ENCODE results near the gene RPL37A. TPM values are rescaled to one million over a fixed set of nuclear protein-coding genes. Genes with fewer than 3 reads are reported as not detected.
A peak's percentile ranks its signal among the peaks of the same experiment; 100 is the strongest.

The RPL37A gene
- 1,000 to 10,000 TPM; 2,088 to 2,348 TPM for total RNA-seq

DNA sequence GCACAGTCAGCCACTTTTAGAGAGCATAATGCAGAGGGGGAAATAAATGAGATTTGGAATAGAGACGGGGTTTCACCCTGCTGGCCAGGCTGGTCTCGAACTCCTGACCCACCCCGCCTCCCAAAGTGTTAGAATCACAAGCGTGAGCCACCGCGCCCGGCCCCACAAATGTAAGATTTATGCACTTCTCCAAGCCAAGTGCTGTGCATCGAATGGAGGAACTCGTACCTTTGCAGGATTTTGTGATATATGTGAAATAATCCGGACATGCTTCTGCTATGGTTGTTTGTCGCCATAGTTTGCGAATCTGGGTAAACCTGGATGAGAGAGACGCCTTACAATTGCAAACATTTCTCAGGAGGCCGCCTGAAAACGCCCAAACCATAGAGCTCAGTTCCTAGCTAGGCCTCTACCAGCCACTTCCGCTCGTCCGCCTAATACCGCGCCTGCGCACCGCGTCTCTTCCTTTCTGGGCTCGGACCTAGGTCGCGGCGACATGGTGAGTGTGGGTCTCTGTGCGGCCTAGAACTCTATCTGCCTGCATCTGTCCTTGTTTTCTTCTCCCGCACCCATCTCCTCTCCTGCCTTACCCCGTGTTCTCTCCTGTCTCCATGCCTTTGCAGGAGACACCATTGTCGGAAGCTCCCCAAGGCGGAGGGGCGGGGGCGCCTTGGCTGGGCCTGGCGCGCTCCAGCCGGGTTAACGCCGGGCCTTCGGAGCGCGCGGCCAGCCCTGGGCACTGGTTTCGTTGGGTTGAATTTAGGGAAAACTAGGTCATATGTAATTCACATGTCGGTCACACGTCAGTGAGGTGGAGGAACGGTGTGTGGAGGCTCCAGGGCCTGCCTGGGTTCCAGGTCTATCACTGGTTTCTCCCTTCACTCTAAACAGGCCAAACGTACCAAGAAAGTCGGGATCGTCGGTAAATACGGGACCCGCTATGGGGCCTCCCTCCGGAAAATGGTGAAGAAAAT, at the start of gene RPL37A:
TSS of gene RPL37A (plus strand) at position 466 of the 974 bp plus-strand sequence. CDS start at position 497, 31 bp downstream.
- peak within 1 kb of the TSS; percentile 94 for H3K27ac Mint-ChIP-seq
- CTCF ChIA-PET: interaction anchor here (0.7 to 1.5 kb wide), 6 partner anchors 8 to 466 kb away, joined by 3 to 5 read pairs (median 4); no protein-coding TSS in a partner anchor
- peak within 1 kb of the TSS; percentile 97 for H3K4me3 Mint-ChIP-seq
- no peaks in the 10 kb centered on the region for H3K27me3 Mint-ChIP-seq
- POLR2A ChIA-PET: interaction anchor here (0.6 to 1.0 kb wide), 4 partner anchors 15 to 154 kb away, joined by 3 to 4 read pairs (median 3); no protein-coding TSS in a partner anchor
- peak; percentile 93 for DNase-seq
- H3K4me1 Mint-ChIP-seq: peaks cover 62% of the 10 kb centered on the region
- peaks cover 52% of the 10 kb centered on the region for H3K36me3 Mint-ChIP-seq (ENCODE audit: low read depth)
- H3K9me3 Mint-ChIP-seq: no peaks in the 10 kb centered on the region

DNA sequence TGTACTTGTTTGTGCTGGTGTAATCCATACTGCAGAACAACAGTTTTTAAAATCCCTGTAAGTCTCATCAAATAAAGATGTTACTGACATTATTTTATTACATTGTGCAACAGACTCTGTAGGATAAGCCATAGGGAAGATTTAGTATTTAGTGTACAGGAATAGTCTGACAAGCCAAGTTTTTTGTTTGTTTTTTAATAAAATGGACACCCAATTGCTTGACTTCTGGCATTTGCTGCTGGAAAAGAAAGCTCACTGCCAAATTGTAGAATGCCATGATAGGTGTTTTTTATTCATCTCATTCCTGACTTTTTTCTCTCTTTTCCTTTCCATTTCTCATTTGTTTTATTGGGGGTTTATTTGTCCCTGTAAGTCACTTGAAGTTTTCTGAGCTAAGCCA, 48.3 kb upstream of the RPL37A start:
- H3K4me3 Mint-ChIP-seq: no peak overlapping the region
- ChIA-PET CTCF (interaction anchor here (1.2 kb wide), 1 partner anchor 50 kb away, joined by 3 read pairs; no protein-coding TSS in a partner anchor), POLR2A (no interaction called here)
- peaks cover 80% of the 10 kb centered on the region for H3K36me3 Mint-ChIP-seq (ENCODE audit: low read depth)
- DNase-seq: no peak
- no peaks in the 10 kb centered on the region for H3K27me3 Mint-ChIP-seq
- H3K4me1 Mint-ChIP-seq: no peaks in the 10 kb centered on the region
- peaks cover 5% of the 10 kb centered on the region for H3K9me3 Mint-ChIP-seq
- H3K27ac Mint-ChIP-seq: no peak overlapping the region

DNA sequence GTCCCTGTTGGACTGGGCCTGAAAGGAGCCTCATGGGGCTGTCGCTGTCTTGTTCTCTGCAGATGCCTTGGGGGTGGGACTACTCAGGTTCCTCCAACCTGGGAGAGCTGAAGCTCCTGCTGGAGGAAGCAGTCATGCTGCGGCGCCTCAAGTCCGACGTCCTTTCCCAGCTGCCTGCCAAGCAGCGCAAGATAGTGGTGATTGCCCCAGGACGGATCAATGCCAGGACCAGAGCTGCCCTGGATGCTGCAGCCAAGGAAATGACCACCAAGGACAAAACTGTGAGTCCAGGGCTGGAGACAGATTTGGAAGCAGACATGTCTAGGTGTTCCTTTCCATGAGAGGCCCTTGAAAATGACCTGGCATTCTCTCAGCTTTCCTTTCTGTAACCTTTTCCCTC, 47.9 kb upstream of the RPL37A start:
- no peaks in the 10 kb centered on the region for H3K27me3 Mint-ChIP-seq
- no peak overlapping the region for H3K4me3 Mint-ChIP-seq
- H3K9me3 Mint-ChIP-seq: peaks cover 5% of the 10 kb centered on the region
- H3K36me3 Mint-ChIP-seq (ENCODE audit: low read depth): peaks cover 83% of the 10 kb centered on the region
- H3K4me1 Mint-ChIP-seq: no peaks in the 10 kb centered on the region
- H3K27ac Mint-ChIP-seq: no peak overlapping the region
- no peak for DNase-seq
- ChIA-PET CTCF (no interaction called here), POLR2A (no interaction called here)

DNA sequence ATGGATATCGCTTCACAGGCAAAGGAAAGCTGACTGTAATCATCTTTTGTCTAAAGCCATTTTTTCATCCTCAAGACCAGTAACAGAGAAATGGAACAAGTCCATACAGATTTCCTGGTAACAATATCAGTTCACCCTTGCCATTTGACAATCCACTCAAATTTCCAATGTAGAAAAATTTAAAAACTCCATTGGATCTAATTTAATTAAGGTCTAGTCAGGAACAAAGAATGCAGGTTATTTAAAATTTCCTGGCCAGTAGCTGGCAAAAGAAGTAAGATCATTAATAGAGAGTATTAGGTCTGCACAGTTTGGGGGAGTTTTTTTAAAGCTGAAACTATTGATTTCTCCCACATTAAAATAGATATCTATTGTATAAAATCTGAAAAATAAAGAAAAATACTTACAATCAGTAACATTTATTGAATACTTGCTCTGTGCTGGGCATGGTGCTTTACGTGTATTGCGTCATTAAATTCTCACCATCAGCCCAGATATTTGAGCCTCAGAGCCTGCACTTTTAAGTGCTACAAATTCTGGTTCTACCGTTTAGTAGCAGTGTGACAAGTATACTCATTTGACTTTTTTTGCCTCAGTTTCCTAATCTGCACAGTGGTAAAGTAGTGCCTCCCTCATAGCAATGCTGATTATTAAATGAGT, 44.6 kb upstream of the RPL37A start:
- ChIA-PET CTCF (no interaction called here), POLR2A (no interaction called here)
- Mint-ChIP-seq H3K27me3 (no peaks in the 10 kb centered on the region), H3K4me1 (no peaks in the 10 kb centered on the region), H3K36me3 (ENCODE audit: low read depth) (peaks cover 64% of the 10 kb centered on the region), H3K9me3 (no peaks in the 10 kb centered on the region), H3K4me3 (no peak overlapping the region), H3K27ac (no peak overlapping the region)
- DNase-seq: no peak

DNA sequence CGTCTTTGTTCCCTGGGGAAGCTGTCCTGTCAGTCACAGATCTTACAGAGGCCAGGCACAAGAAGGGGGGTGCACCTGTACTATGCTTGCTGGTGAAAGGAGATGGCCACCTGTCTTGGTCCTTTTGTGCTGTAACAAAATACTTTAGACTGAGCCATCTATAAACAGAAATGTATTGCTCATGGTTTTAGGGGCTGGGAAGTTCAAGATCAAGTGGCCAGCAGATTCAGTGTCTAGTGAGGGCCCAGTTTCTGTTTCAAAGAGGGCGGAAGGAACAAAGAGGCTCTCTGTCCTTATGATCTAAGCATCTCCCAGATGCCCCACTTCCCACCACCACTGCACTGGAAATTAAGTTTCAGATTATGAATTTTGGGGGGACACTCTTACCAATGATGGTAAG, 35.5 kb upstream of the RPL37A start:
- H3K27ac Mint-ChIP-seq: no peak overlapping the region

DNA sequence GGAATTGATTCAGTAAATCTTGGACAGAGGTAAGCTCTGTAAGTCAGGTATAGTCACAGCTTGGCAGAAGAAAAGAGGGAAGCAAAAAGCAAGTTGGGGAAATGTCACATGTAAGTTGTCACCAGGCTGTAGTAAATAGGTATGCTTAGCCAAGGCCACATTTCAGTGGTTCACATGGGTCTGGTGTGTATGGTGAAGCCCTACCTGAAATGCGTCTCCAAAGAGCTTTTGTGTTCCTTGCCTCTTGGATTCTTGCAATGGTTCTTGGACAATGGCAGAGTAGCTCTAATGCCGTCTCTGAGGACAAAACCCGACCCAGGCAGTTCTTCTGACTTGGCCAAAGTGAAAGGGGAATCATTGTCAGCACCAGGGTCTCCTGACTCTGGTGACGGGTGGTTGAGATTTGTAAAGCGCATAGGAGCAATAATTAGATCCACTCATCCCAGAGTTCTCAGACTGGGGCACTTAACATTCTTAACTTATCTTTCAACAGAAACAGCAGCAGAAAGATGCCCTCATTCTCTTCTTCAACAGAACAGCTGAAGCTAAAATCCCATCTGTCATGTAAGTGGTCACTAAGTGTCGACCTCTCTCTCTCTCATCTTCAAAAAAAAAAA, 34.4 kb upstream of the RPL37A start:
- ChIA-PET CTCF (interaction anchor here (0.6 kb wide), 1 partner anchor 855 kb away, joined by 3 read pairs; no protein-coding TSS in a partner anchor), POLR2A (no interaction called here)
- Mint-ChIP-seq H3K4me1 (no peaks in the 10 kb centered on the region), H3K9me3 (no peaks in the 10 kb centered on the region), H3K4me3 (no peak overlapping the region), H3K27ac (no peak overlapping the region), H3K36me3 (ENCODE audit: low read depth) (peaks cover 12% of the 10 kb centered on the region), H3K27me3 (no peaks in the 10 kb centered on the region)
- DNase-seq: no peak

More for the DNA sequence above, 35.5 kb upstream of the RPL37A start:
- Mint-ChIP-seq H3K36me3 (ENCODE audit: low read depth) (peaks cover 9% of the 10 kb centered on the region), H3K4me3 (no peak overlapping the region), H3K9me3 (no peaks in the 10 kb centered on the region), H3K4me1 (no peaks in the 10 kb centered on the region), H3K27me3 (no peaks in the 10 kb centered on the region)
- DNase-seq: no peak
- CTCF ChIA-PET: no interaction called here
- POLR2A ChIA-PET: no interaction called here

DNA sequence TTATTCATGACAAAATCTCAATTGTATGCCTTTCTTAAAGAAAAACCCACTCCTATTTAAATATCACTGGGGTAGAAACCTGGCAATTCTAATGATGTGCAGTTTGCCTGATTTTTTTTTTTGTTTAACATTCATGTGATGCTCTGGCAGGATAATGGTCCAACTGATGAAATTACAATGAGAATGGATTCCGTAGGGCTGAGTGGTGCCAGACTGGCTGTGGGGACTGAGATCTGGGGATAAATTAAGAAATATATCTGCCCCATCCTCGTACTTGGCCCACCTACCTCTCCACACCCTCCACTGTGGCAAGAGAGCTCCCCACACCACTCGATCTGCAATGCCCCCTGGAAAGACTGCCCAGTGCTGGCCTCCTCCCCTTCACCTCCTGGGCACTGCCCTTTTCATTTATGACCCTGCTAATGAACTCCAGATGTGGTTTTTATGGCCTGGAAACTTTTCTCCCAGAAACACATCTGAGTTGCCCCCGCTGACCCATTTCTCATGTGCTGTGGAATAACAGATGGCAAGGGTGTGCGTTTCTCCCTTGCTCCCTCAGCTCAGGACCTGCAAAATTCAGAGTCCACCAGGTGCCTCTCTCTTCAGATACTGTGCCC, 33.0 kb upstream of the RPL37A start:
- ChIA-PET CTCF (interaction anchor here (1.0 kb wide), 1 partner anchor 22 kb away, joined by 4 read pairs; no protein-coding TSS in a partner anchor), POLR2A (no interaction called here)
- H3K9me3 Mint-ChIP-seq: no peaks in the 10 kb centered on the region
- no peak overlapping the region for H3K4me3 Mint-ChIP-seq
- peaks cover 14% of the 10 kb centered on the region for H3K36me3 Mint-ChIP-seq (ENCODE audit: low read depth)
- H3K4me1 Mint-ChIP-seq: no peaks in the 10 kb centered on the region
- DNase-seq: no peak
- no peaks in the 10 kb centered on the region for H3K27me3 Mint-ChIP-seq
- H3K27ac Mint-ChIP-seq: no peak overlapping the region

DNA sequence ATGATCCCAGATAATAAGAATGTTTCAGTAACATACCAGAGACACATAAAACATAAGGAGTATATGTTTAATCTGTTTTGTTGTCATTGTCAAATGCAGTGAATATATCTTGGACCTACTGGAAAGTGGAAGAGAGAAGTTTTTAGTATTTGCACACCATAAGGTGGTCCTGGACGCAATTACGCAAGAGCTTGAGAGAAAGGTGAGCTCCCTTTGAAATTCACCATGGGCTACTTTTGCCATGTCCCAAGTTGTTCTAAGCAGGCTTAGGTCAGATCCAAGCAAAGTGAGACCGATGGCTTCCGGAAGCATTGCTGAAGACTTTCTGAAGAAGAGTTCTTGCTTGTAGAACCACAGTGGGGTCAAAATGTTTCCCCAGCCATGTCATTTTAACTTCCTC, 30.8 kb upstream of the RPL37A start:
- H3K9me3 Mint-ChIP-seq: no peaks in the 10 kb centered on the region
- H3K27ac Mint-ChIP-seq: no peak overlapping the region
- ChIA-PET POLR2A (no interaction called here), CTCF (interaction anchor here (0.7 kb wide), 1 partner anchor 506 kb away, joined by 4 read pairs; no protein-coding TSS in a partner anchor)
- H3K36me3 Mint-ChIP-seq (ENCODE audit: low read depth): peaks cover 18% of the 10 kb centered on the region
- H3K27me3 Mint-ChIP-seq: no peaks in the 10 kb centered on the region
- no peaks in the 10 kb centered on the region for H3K4me1 Mint-ChIP-seq
- DNase-seq: no peak
- H3K4me3 Mint-ChIP-seq: no peak overlapping the region

DNA sequence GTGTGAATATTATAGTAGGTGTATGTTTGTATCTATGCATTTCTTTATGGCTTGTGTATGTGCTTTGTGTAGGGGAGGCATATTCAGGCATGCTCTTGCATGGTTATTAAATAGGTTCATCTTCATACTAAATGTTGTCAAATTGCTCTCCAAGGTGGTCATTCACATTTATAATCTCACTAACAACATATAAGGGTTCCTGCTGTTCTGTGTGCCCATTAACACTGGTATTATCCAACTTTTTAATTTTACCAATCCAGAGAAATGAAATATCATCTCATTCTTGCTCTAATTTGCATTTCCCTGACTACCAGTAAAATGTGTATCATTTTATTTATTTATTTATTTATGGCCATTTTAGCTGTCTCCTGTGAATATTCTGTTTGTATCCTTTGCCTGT, 29.0 kb upstream of the RPL37A start:
- peaks cover 3% of the 10 kb centered on the region for H3K4me1 Mint-ChIP-seq
- H3K4me3 Mint-ChIP-seq: no peak overlapping the region
- H3K27ac Mint-ChIP-seq: no peak overlapping the region
- H3K9me3 Mint-ChIP-seq: no peaks in the 10 kb centered on the region
- H3K27me3 Mint-ChIP-seq: no peaks in the 10 kb centered on the region
- ChIA-PET POLR2A (interaction anchor here (0.6 kb wide), 1 partner anchor 29 kb away, joined by 4 read pairs; the partner anchor contains the start of gene RPL37A), CTCF (no interaction called here)
- peaks cover 18% of the 10 kb centered on the region for H3K36me3 Mint-ChIP-seq (ENCODE audit: low read depth)
- DNase-seq: no peak

DNA sequence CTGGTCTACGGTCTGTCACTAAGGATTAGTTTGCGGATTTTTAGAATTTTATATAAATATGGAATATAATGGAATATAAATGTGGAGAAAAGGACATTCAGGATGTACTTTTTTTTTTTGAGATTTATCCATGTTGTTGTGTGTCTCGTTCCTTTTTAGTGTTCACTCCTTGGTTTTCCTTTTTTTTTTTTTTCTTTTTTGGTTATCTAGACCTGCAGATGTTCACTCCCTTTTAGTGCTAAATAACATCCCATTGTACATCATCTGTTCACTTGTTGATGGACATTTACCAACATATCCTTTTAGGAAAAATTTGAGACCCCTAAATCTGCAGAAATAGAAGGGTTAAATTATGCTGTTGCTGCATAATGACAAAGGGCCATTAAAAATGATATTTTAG, 25.5 kb upstream of the RPL37A start:
- Mint-ChIP-seq H3K9me3 (no peaks in the 10 kb centered on the region), H3K27me3 (no peaks in the 10 kb centered on the region), H3K27ac (no peak overlapping the region), H3K36me3 (ENCODE audit: low read depth) (peaks cover 35% of the 10 kb centered on the region), H3K4me3 (no peak overlapping the region), H3K4me1 (peaks cover 18% of the 10 kb centered on the region)
- no peak for DNase-seq
- CTCF ChIA-PET: no interaction called here
- POLR2A ChIA-PET: no interaction called here

DNA sequence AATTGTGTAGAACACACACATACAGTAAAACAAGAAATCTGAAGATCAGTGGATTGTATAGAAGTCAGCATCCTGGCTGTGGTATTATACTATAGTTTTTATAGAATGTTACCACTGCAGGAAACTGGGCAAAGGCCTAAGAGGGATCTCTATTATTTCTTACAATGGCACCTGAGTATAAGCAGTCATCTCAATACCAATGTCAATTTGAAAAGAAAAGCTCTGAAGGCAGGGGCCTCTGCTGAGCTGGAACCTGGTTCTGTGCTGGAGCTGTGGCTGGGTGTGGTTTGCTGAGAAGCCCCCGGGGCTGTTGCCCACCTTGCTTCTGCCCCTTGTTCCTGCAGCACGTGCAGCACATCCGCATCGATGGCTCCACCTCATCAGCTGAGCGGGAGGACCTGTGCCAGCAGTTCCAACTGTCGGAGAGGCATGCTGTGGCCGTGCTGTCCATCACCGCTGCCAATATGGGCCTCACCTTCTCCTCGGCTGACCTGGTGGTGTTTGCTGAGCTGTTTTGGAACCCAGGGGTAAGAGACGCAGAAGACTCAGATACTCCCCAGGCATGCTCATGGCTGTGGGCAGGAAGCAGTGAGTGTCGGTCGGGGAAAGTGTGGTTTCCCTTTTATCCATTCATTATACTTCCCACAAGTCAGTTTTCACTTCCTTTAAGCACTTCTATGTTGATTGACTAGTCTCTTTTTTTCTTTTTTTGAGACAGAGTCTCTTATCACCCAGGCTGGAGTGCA, 23.5 kb upstream of the RPL37A start:
- POLR2A ChIA-PET: no interaction called here
- Mint-ChIP-seq H3K27ac (peak overlapping the region; percentile 68), H3K4me3 (peak overlapping the region; percentile 15), H3K36me3 (ENCODE audit: low read depth) (peaks cover 39% of the 10 kb centered on the region), H3K9me3 (no peaks in the 10 kb centered on the region), H3K4me1 (peaks cover 18% of the 10 kb centered on the region), H3K27me3 (no peaks in the 10 kb centered on the region)
- CTCF ChIA-PET: interaction anchor here (1.3 kb wide), 1 partner anchor 40 kb away, joined by 3 read pairs; no protein-coding TSS in a partner anchor
- DNase-seq: peak; percentile 46

DNA sequence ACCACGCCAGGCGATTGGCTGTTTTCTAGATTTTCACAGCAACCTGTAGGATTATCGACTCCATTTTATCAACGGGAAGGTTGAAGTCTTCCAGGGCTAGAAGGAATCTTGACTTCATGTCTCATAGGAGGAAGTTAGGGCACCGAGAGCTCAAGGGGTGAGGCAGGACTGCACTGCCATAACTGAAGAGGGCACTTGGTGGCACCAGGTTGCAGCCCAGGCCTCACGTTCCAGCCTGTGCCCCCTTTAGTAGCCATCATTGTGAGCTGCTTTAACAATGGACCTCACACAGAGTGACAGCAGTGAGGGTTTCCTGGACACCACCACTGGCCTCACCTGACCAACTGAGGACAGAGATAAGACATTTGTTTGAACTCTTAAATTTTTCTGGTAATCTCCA, 22.9 kb upstream of the RPL37A start:
- CTCF ChIA-PET: interaction anchor here (1.3 kb wide), 1 partner anchor 41 kb away, joined by 3 read pairs; no protein-coding TSS in a partner anchor
- POLR2A ChIA-PET: no interaction called here
- no peak overlapping the region for H3K4me3 Mint-ChIP-seq

More for the DNA sequence above, 22.9 kb upstream of the RPL37A start:
- peaks cover 18% of the 10 kb centered on the region for H3K4me1 Mint-ChIP-seq
- no peaks in the 10 kb centered on the region for H3K9me3 Mint-ChIP-seq
- no peak for DNase-seq
- H3K27me3 Mint-ChIP-seq: no peaks in the 10 kb centered on the region
- H3K36me3 Mint-ChIP-seq (ENCODE audit: low read depth): peaks cover 43% of the 10 kb centered on the region
- peak overlapping the region; percentile 68 for H3K27ac Mint-ChIP-seq
